ENCODE data around the gene CLDN14.

Gene CLDN14

DNA sequence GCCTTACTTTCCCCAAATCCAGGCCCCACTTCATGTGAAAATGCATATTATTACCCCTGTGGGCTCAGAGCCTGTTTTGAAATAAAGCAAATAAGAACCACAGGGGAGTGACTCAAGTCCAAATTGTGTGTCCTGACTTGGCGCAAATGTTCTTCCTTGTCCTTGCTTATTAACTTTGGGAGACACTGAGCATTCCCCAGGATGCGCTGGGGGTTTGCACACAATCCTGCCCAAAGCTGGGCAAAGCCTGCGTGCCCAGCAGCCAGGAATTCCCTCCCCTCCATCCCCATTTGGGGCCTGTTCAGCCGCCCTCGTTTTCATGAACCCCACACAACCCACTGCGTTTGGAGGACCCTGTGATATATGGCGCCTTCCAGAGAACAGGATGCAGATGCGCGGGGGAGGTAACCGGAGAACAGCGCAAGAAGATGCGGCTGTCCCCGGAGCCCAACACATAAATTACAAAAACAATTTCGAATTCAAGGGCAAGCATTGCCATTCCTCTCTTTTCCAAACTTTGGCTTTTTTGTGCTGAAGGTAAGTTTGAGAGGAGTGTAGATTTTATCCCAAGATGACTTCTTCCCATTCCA is 42.4 kb upstream of the CLDN14 start:
- TF ChIP-seq, protein P1, sequence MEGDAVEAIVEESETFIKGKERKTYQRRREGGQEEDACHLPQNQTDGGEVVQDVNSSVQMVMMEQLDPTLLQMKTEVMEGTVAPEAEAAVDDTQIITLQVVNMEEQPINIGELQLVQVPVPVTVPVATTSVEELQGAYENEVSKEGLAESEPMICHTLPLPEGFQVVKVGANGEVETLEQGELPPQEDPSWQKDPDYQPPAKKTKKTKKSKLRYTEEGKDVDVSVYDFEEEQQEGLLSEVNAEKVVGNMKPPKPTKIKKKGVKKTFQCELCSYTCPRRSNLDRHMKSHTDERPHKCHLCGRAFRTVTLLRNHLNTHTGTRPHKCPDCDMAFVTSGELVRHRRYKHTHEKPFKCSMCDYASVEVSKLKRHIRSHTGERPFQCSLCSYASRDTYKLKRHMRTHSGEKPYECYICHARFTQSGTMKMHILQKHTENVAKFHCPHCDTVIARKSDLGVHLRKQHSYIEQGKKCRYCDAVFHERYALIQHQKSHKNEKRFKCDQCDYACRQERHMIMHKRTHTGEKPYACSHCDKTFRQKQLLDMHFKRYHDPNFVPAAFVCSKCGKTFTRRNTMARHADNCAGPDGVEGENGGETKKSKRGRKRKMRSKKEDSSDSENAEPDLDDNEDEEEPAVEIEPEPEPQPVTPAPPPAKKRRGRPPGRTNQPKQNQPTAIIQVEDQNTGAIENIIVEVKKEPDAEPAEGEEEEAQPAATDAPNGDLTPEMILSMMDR (IDR thresholded peaks at IDR 0.05), result no peak
- peaks cover 29% of the 10 kb centered on the region for H3K4me1 Mint-ChIP-seq
- peak overlapping the region; percentile 36 for H3K27ac Mint-ChIP-seq
- DNase-seq, result peak; percentile 42
- H3K36me3 Mint-ChIP-seq (ENCODE audit: low read depth), result peaks cover 6% of the 10 kb centered on the region
- H3K9me3 Mint-ChIP-seq, result peaks cover 27% of the 10 kb centered on the region
- no peak overlapping the region for H3K4me3 Mint-ChIP-seq
- H3K27me3 Mint-ChIP-seq (ENCODE audit: low read depth, poor library complexity), result peaks cover 10% of the 10 kb centered on the region

- TF ChIP-seq, protein P1 (IDR thresholded peaks at IDR 0.05), result no peak
- Mint-ChIP-seq H3K36me3 (ENCODE audit: low read depth) (peaks cover 6% of the 10 kb centered on the region), H3K9me3 (peaks cover 27% of the 10 kb centered on the region), H3K27me3 (ENCODE audit: low read depth, poor library complexity) (peaks cover 13% of the 10 kb centered on the region), H3K27ac (no peak overlapping the region), H3K4me1 (peaks cover 29% of the 10 kb centered on the region), H3K4me3 (no peak overlapping the region)
- no peak for DNase-seq
These were observed 39.1 kb upstream of the CLDN14 start for GRCh38 chr21:36518883-36519492.

- H3K27me3 Mint-ChIP-seq (ENCODE audit: low read depth, poor library complexity), result peaks cover 17% of the 10 kb centered on the region
- no peak for DNase-seq
- peaks cover 27% of the 10 kb centered on the region for H3K9me3 Mint-ChIP-seq
- H3K27ac Mint-ChIP-seq, result no peak overlapping the region
- peaks cover 6% of the 10 kb centered on the region for H3K36me3 Mint-ChIP-seq (ENCODE audit: low read depth)
- TF ChIP-seq, protein P1 (IDR thresholded peaks at IDR 0.05), result no peak
- no peak overlapping the region for H3K4me3 Mint-ChIP-seq
- peaks cover 21% of the 10 kb centered on the region for H3K4me1 Mint-ChIP-seq
These were observed 37.6 kb upstream of the CLDN14 start for GRCh38 chr21:36517366-36518075.

DNA sequence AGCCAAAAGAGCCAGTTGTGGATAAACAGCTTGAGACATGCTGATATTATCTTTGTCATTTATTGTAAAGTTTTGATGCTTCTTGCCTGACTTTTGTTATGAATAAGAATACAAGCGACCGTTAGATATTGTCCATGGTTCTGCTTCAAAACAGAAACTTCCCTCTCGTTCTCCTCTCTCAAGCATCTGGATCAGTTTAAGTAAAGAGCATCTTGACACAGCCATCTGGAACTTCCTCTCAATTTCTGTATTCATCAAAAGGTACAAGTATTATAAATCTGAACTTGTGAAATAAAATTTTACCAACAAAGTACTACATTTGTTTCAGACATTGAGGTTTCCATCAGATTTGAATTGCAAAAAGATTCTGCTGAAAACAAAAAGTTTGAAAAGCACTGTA is 36.4 kb upstream of the CLDN14 start:
- Mint-ChIP-seq H3K4me1 (peaks cover 21% of the 10 kb centered on the region), H3K9me3 (peaks cover 27% of the 10 kb centered on the region), H3K36me3 (ENCODE audit: low read depth) (peaks cover 6% of the 10 kb centered on the region), H3K4me3 (no peak overlapping the region), H3K27ac (no peak overlapping the region), H3K27me3 (ENCODE audit: low read depth, poor library complexity) (peaks cover 22% of the 10 kb centered on the region)
- TF ChIP-seq, protein P1 (IDR thresholded peaks at IDR 0.05), result no peak
- DNase-seq, result no peak

DNA sequence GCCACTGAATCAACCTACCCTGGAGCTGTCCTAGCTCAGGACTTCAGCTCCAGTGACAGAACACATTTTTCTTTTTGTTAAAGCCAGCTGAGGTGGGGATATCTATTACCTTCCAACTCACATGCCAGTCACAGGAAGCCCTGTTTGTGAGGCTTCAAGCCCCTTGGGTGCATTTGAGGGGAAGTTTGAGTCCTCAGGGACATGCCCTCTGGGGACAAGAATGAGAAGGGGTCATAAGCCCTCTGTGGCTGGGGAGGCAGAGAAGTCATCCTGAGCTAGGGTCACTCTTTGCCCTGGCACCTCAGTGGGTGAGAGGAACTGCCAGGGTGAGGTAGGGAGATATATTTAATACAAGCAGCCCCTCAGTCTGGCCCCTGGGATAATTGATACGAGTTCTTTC is 33.5 kb upstream of the CLDN14 start:
- Mint-ChIP-seq H3K4me1 (peaks cover 14% of the 10 kb centered on the region), H3K9me3 (peaks cover under 1% of the 10 kb centered on the region), H3K36me3 (ENCODE audit: low read depth) (no peaks in the 10 kb centered on the region), H3K27ac (no peak overlapping the region), H3K27me3 (ENCODE audit: low read depth, poor library complexity) (peaks cover 22% of the 10 kb centered on the region), H3K4me3 (no peak overlapping the region)
- DNase-seq, result no peak
- TF ChIP-seq, protein P1 (IDR thresholded peaks at IDR 0.05), result no peak
